MM.1S (cell line): ENCODE data around the gene RICTOR.

ENCODE experiments used
- DNase-seq: peaks from one replicate; pipeline ENCODE4 v3.0.0-alpha.2; 2015
- H2AFZ ChIP-seq: fragments of 300-600 bp; sonication (generic); 2 replicates; pipeline ENCODE4 v1.6.0; 2016; ENCODE audit warnings: antibody characterized with exemption, low read length
- H3F3A ChIP-seq: fragments of 300-600 bp; sonication (generic); 2 replicates; pipeline ENCODE4 v1.6.1; 2016; ENCODE audit warnings: mild to moderate bottlenecking, antibody characterized with exemption, low read length, moderate library complexity, mixed read lengths; ENCODE audit not compliant: insufficient read depth
- H3K27ac ChIP-seq: fragments of 300-600 bp; sonication (generic); 2 replicates; pipeline ENCODE4 v1.5.1; 2016; ENCODE audit warnings: mild to moderate bottlenecking, low read length
- H3K27me3 ChIP-seq: fragments of 300-600 bp; sonication (generic); replicated peaks from 2 replicates; pipeline ENCODE4 v1.6.0; 2016; ENCODE audit warnings: low read length; ENCODE audit not compliant: insufficient read depth
- H3K36me3 ChIP-seq: fragments of 300-600 bp; sonication (generic); replicated peaks from 2 replicates; pipeline ENCODE4 v1.6.1; 2016; ENCODE audit warnings: mild to moderate bottlenecking, low read length, mixed read lengths; ENCODE audit not compliant: insufficient read depth
- H3K4me1 ChIP-seq: fragments of 300-600 bp; sonication (generic); 2 replicates; pipeline ENCODE4 v1.6.1; 2016; ENCODE audit warnings: low read length, mixed read lengths
- H3K4me2 ChIP-seq: fragments of 300-600 bp; sonication (generic); 2 replicates; pipeline ENCODE4 v1.6.0; 2016; ENCODE audit warnings: low read depth, low read length
- H3K4me3 ChIP-seq: fragments of 300-600 bp; sonication (generic); 2 replicates; pipeline ENCODE4 v1.5.1; 2016; ENCODE audit warnings: low read length, mixed read lengths
- H3K79me2 ChIP-seq: fragments of 300-600 bp; sonication (generic); 2 replicates; pipeline ENCODE4 v1.6.1; 2016; ENCODE audit warnings: mixed run types, low read length, mixed read lengths
- H3K9ac ChIP-seq: fragments of 300-600 bp; sonication (generic); 2 replicates; pipeline ENCODE4 v1.6.1; 2016; ENCODE audit warnings: low read length, mixed read lengths
- H3K9me2 ChIP-seq: fragments of 300-600 bp; sonication (generic); replicated peaks from 2 replicates; pipeline ENCODE4 v1.6.1; 2016; ENCODE audit warnings: mild to moderate bottlenecking, low read length, mixed read lengths; ENCODE audit not compliant: insufficient read depth
- H3K9me3 ChIP-seq: fragments of 300-600 bp; sonication (generic); replicated peaks from 2 replicates; pipeline ENCODE4 v1.6.1; 2016; ENCODE audit warnings: mild to moderate bottlenecking, low read length, mixed read lengths; ENCODE audit not compliant: insufficient read depth
- H4K20me1 ChIP-seq: fragments of 300-600 bp; sonication (generic); 2 replicates; pipeline ENCODE4 v1.6.1; 2016; ENCODE audit warnings: mild to moderate bottlenecking, low read length, moderate library complexity, mixed read lengths; ENCODE audit not compliant: insufficient read depth
- EZH2 ChIP-seq: fragments of 300-600 bp; sonication (generic); optimal IDR thresholded peaks from 2 replicates; pipeline ENCODE3; 2017; ENCODE audit warnings: low read depth, mild to moderate bottlenecking, antibody characterized with exemption, low read length, mixed read lengths
- EZH2phosphoT487 ChIP-seq: fragments of 300-600 bp; sonication (generic); IDR thresholded peaks from 2 replicates; pipeline ENCODE4 v1.6.1; 2018; ENCODE audit warnings: antibody characterized with exemption, low read length
- TF ChIP-seq, protein P1 (sequence below): fragments of 300-600 bp; sonication (generic); IDR thresholded peaks from 2 replicates; pipeline ENCODE4 v1.5.1; 2016; ENCODE audit warnings: antibody characterized with exemption, low read length, mixed read lengths

The RICTOR gene

DNA sequence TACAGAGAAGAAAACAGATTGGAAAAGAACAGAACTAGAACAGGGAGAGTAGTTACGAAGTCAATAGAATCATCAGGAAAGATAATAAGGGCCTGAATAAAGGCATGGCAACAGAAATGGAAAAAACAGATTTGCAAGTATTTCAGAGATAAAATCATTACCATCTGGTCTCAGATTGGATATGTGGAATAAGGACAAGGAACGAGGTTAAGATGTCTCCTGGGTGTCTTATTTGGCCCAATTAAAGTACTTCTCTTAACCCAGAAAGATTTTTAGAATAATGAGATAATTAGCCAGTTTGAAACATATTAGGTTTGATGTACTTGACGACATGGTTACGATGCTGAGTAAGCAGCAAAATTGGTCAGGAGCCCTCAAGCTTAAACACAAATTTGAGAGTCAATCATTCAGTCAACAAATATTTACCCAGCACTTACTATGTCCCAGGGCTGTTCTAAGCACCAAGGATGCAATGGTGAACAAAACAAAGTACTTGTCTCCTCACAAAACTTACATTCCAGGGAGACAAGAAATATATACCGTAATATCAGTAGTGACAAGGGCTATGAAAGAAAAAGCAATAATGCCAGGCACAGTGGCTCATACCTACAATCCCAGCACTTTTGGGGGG, 18.3 kb downstream of the RICTOR start:
- Histone ChIP-seq H3K27ac (no peak overlapping the region), H4K20me1 (peaks cover 6% of the 10 kb centered on the region; the same call in 1 of the 2 replicates), H3K4me3 (no peak overlapping the region), H3K36me3 (no peaks in the 10 kb centered on the region), H3K27me3 (no peaks in the 10 kb centered on the region), H2AFZ (no peak overlapping the region), H3K79me2 (peaks cover 96% of the 10 kb centered on the region), H3K4me1 (peaks cover 3% of the 10 kb centered on the region; the same call in 1 of the 2 replicates), H3K9me2 (no peaks in the 10 kb centered on the region), H3F3A (no peaks in the 10 kb centered on the region), H3K4me2 (no peak overlapping the region), H3K9ac (no peak overlapping the region), H3K9me3 (no peaks in the 10 kb centered on the region)
- DNase-seq, result no peak
- TF ChIP-seq EZH2phosphoT487 (no peak), EZH2 (no peak)
- TF ChIP-seq, protein P1, sequence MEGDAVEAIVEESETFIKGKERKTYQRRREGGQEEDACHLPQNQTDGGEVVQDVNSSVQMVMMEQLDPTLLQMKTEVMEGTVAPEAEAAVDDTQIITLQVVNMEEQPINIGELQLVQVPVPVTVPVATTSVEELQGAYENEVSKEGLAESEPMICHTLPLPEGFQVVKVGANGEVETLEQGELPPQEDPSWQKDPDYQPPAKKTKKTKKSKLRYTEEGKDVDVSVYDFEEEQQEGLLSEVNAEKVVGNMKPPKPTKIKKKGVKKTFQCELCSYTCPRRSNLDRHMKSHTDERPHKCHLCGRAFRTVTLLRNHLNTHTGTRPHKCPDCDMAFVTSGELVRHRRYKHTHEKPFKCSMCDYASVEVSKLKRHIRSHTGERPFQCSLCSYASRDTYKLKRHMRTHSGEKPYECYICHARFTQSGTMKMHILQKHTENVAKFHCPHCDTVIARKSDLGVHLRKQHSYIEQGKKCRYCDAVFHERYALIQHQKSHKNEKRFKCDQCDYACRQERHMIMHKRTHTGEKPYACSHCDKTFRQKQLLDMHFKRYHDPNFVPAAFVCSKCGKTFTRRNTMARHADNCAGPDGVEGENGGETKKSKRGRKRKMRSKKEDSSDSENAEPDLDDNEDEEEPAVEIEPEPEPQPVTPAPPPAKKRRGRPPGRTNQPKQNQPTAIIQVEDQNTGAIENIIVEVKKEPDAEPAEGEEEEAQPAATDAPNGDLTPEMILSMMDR, result no peak

- Histone ChIP-seq H4K20me1 (peaks cover 6% of the 10 kb centered on the region; the same call in 1 of the 2 replicates), H2AFZ (no peak overlapping the region)
Observed at GRCh38 chr5:39055027-39055767, 19.0 kb downstream of the RICTOR start.

DNA sequence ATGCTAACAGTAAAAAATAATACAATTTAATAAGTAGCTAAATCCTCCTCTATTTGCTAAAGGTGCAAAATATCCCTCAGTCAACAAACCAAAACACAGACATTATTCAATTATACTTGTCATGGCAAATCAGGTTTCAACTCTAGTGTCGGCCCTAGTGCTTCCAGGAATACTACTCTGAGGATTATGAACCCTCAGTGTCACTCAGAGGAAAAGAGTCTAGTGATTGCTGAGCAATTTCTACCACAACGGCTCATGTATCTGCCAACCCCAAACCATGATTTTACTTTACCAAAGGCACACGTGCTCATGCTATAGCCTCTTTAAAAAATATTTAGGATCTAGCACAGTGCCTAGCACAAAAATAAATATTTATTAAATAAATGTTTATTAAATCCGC, 21.0 kb downstream of the RICTOR start:
- no peak overlapping the region for H2AFZ ChIP-seq
- no peaks in the 10 kb centered on the region for H3K36me3 ChIP-seq
- no peaks in the 10 kb centered on the region for H3K9me3 ChIP-seq
- peaks cover 9% of the 10 kb centered on the region; the same call in 1 of the 2 replicates for H4K20me1 ChIP-seq
- no peak overlapping the region for H3K4me2 ChIP-seq
- no peaks in the 10 kb centered on the region for H3F3A ChIP-seq
- no peaks in the 10 kb centered on the region for H3K27me3 ChIP-seq
- no peak for DNase-seq
- H3K4me3 ChIP-seq, result no peak overlapping the region
- peaks cover 94% of the 10 kb centered on the region for H3K79me2 ChIP-seq
- H3K4me1 ChIP-seq, result no peaks in the 10 kb centered on the region
- no peak overlapping the region for H3K27ac ChIP-seq
- TF ChIP-seq, protein P1, result no peak
- TF ChIP-seq EZH2 (no peak), EZH2phosphoT487 (no peak)
- no peaks in the 10 kb centered on the region for H3K9me2 ChIP-seq
- H3K9ac ChIP-seq, result no peak overlapping the region

More at GRCh38 chr5:39055027-39055767, 19.0 kb downstream of the RICTOR start:
- Histone ChIP-seq H3K27me3 (no peaks in the 10 kb centered on the region), H3K4me1 (peaks cover 3% of the 10 kb centered on the region; the same call in 1 of the 2 replicates), H3K4me3 (no peak overlapping the region), H3K9me2 (no peaks in the 10 kb centered on the region), H3K9me3 (no peaks in the 10 kb centered on the region), H3F3A (no peaks in the 10 kb centered on the region), H3K79me2 (peaks cover 96% of the 10 kb centered on the region), H3K36me3 (no peaks in the 10 kb centered on the region), H3K27ac (no peak overlapping the region), H3K9ac (no peak overlapping the region), H3K4me2 (no peak overlapping the region)
- no peak for DNase-seq
- no peak for TF ChIP-seq EZH2
- no peak for TF ChIP-seq EZH2phosphoT487
- TF ChIP-seq, protein P1, result no peak
